ENCODE results near the gene RDX.

DNA sequence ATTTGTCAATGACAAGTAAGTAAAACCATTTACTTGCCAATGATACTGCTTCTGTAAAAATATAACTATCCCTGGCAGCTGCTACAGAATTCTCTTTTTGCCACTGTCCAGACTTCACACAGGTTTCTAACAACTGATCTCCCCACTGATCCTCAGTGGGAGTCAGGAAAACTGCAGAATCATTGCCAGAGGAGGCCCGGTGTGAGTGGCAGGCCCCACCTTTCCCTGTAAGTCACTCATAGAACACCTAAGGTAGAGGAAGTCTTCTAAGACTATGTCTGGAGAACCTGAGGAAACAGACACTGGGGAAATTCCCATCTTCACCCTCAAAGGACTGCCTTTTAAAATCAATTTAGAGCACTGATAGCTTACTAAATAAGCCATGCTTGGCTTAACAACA, 136.9 kb downstream of the RDX start:
- TF ChIP-seq, protein P1, sequence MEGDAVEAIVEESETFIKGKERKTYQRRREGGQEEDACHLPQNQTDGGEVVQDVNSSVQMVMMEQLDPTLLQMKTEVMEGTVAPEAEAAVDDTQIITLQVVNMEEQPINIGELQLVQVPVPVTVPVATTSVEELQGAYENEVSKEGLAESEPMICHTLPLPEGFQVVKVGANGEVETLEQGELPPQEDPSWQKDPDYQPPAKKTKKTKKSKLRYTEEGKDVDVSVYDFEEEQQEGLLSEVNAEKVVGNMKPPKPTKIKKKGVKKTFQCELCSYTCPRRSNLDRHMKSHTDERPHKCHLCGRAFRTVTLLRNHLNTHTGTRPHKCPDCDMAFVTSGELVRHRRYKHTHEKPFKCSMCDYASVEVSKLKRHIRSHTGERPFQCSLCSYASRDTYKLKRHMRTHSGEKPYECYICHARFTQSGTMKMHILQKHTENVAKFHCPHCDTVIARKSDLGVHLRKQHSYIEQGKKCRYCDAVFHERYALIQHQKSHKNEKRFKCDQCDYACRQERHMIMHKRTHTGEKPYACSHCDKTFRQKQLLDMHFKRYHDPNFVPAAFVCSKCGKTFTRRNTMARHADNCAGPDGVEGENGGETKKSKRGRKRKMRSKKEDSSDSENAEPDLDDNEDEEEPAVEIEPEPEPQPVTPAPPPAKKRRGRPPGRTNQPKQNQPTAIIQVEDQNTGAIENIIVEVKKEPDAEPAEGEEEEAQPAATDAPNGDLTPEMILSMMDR (IDR thresholded peaks at IDR 0.05), result no peak
- TF ChIP-seq EZH2 (IDR thresholded peaks at IDR 0.05; ENCODE audit: borderline replicate concordance, insufficient read depth, low read depth, low read length, poor library complexity, severe bottlenecking), result no peak
